Right atrium auricular region (tissue), 2 donors: Measurements from ENCODE around the gene WDR1. TPM values are rescaled to one million over a fixed set of nuclear protein-coding genes. Genes with fewer than 3 reads are reported as not detected.

Source experiments
- DNase-seq: peaks from one replicate; pipeline ENCODE4 v3.0.0-alpha.2; 2019; ENCODE audit warnings: low spot score
- H3K27ac ChIP-seq, 2 donors: fragments of 200-600 bp; sonication (generic); 1 replicate in 1 of 2; 2 replicates in 1 of 2; pipeline ENCODE4 v1.5.1; 2016 to 2019
- H3K27me3 ChIP-seq, 2 donors: fragments of 200-600 bp; sonication (generic); one replicate each; pipeline versions ENCODE4 v1.5.1 to v1.6.0; 2017 to 2019
- H3K36me3 ChIP-seq: fragments of 200-600 bp; sonication (generic); one replicate; pipeline ENCODE4 v1.5.1; 2016
- H3K4me1 ChIP-seq, 2 donors: fragments of 200-600 bp; sonication (generic); one replicate each; pipeline versions ENCODE4 v1.5.1 to v1.6.0; 2017 to 2019
- H3K4me3 ChIP-seq, 2 donors: fragments of 200-600 bp; sonication (generic); 1 replicate in 1 of 2; 2 replicates in 1 of 2; pipeline ENCODE4 v1.5.1; 2017 to 2019; ENCODE audit warnings: mild to moderate bottlenecking in 1 of 2, moderate library complexity in 1 of 2
- H3K9me3 ChIP-seq, 2 donors: fragments of 200-600 bp; sonication (generic); one replicate each; pipeline ENCODE4 v1.5.1; 2019
- total RNA-seq, 2 donors: library from RNA; depleted of rRNA; stranded (reverse); fragments of >200 nt; gene quantifications; one replicate each; pipeline ENCODE4 v1.1.0, GENCODE V29; 2016
- TF ChIP-seq, protein P1 (sequence below), 2 donors: fragments of 200-600 bp; sonication (generic); IDR thresholded peaks; one replicate each; pipeline ENCODE4 v1.5.1; 2019; ENCODE audit warnings: antibody characterized with exemption in 2 of 2

The WDR1 gene
- total RNA-seq, 2 donors from 2014 or later = 109 to 216 TPM

DNA sequence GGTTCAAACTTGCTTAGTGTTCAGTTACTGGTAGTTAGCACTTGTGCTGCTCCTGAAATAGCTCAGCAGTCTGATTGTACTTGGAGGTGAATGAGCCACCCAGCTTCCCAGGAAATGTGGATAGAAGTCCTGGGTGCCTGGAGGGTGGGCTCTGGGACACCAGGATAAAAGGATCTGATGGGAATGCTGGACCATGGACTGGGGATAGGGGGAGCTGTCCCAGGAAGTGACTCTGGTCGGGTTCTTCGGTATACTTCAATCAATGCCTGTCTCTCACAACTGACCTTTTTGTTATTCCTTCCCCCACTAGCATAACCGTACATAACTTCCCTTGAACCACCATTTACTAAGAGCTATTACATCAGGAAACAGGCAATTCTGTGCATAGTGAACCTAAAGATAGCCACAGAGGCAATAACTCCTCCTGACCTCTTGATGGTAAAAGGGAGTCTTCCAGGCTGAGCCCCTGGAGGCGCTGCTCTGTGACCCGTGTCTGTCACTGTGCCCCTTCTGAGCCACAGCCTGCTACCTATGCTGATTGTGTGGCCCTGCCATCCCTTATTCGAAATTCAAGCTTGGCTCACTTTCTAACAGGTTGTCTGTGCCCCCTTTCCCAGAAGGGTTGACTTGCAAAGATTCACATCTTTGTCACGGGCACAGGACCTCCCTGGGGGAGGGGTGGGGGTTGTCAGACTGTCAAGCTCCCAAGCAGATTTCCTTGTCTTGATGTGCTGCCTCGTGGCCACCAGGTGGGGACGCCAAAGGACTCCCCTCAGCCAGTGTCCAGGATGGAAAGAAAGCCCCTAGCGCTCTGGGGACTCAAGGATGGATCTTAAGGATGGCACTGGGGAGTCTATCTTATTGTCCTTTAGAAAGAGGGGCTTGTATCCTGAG is 24.5 kb upstream of the WDR1 start:
- Histone ChIP-seq H3K36me3 (no peaks in the 10 kb centered on the region), H3K27ac (no peak overlapping the region), H3K9me3 (no peaks in the 10 kb centered on the region), H3K27me3 (no peaks in the 10 kb centered on the region), H3K4me1 (no peaks in the 10 kb centered on the region), H3K4me3 (no peak overlapping the region)
- DNase-seq = no peak
- TF ChIP-seq, protein P1, sequence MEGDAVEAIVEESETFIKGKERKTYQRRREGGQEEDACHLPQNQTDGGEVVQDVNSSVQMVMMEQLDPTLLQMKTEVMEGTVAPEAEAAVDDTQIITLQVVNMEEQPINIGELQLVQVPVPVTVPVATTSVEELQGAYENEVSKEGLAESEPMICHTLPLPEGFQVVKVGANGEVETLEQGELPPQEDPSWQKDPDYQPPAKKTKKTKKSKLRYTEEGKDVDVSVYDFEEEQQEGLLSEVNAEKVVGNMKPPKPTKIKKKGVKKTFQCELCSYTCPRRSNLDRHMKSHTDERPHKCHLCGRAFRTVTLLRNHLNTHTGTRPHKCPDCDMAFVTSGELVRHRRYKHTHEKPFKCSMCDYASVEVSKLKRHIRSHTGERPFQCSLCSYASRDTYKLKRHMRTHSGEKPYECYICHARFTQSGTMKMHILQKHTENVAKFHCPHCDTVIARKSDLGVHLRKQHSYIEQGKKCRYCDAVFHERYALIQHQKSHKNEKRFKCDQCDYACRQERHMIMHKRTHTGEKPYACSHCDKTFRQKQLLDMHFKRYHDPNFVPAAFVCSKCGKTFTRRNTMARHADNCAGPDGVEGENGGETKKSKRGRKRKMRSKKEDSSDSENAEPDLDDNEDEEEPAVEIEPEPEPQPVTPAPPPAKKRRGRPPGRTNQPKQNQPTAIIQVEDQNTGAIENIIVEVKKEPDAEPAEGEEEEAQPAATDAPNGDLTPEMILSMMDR (IDR thresholded peaks at IDR 0.05) = no peak

DNA sequence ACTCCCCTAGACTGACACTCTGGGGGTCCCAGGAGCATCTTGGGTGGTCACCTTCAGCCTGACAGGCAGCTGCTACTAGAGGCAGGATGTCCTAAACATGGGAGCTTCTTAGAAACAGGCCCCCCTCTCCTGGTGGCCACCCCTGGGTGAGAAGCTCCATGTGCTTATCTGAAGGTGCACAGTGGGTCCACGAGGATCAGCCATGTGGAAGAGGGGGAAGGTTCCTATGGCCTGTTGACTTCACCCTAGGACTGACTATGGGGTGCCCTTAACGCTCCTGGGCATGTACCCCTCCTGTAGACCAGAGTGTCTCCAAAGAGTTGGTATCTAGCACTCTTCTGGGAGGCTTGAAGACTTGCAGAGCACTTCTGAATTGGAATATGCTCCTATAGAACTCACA is 22.9 kb upstream of the WDR1 start:
- H3K9me3 ChIP-seq = no peaks in the 10 kb centered on the region
- no peak overlapping the region for H3K27ac ChIP-seq
- no peak for DNase-seq
- TF ChIP-seq, protein P1 (IDR thresholded peaks at IDR 0.05) = no peak
- no peak overlapping the region for H3K4me3 ChIP-seq
- H3K4me1 ChIP-seq = no peaks in the 10 kb centered on the region
- no peaks in the 10 kb centered on the region for H3K36me3 ChIP-seq
- H3K27me3 ChIP-seq = no peaks in the 10 kb centered on the region

DNA sequence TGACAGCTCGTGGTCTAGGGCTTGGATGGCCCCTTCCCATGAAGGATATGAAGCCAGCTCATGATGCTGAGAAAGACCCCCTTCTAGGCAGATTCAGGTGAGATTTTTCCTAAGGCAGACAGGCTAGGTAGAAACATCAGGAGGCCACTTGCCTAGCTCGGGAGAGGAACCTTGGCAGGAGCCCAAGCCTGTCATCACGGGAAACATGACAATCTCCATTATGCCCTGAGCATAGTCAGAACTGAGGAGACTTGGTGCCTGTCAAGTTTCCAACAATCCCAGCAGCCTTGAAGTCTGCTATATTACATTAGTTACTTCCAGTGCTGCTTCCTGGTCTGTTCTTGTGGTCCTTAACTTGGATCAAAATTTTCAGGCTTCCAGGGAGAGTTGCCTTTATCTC is 18.7 kb upstream of the WDR1 start:
- no peaks in the 10 kb centered on the region for H3K9me3 ChIP-seq
- H3K4me3 ChIP-seq = no peak overlapping the region
- DNase-seq = no peak
- H3K27ac ChIP-seq = no peak overlapping the region
- no peaks in the 10 kb centered on the region for H3K27me3 ChIP-seq
- H3K4me1 ChIP-seq = peaks cover 0 to 7% of the 10 kb centered on the region in 2 donors
- no peaks in the 10 kb centered on the region for H3K36me3 ChIP-seq
- TF ChIP-seq, protein P1 (IDR thresholded peaks at IDR 0.05) = no peak

DNA sequence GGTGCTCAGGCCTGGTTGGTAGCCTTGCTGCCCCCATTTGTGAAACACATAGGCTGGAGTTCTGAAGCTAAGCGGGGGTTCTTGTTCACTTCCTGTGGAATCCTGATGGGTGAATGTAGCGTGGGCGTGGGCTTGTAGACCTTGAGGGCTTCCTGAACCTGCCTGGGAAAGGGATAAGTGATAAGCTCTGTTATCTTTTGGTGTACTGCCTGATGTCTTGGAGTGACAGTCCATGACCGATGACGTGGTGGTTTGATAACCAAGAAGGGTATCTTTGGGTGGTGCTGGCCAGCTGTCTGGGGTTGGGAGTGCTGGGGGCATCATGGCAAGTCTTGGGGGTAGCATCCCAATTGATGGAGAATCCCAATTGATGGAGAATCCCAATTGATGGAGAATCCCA is 17.5 kb upstream of the WDR1 start:
- Histone ChIP-seq H3K9me3 (no peaks in the 10 kb centered on the region), H3K36me3 (no peaks in the 10 kb centered on the region)
- no peak for DNase-seq

DNA sequence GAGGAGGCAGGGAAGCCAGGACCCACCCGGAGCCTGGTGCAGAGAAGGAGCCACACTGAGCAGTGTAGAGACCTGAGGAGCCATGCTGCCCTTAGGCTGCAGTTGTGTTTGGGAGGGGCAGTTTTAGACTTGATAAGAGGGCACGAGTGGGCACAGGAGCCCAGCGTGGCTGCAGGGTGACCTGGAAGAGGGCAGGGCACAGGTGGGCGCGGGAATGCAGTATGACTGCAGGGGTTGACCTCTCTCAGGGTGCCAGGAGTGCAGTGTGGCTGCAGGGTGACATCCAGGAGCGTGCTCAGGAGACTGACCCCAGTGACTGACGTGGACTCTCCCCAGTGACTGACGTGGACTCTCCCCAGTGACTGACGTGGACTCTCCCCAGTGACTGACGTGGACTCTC is 14.6 kb upstream of the WDR1 start:
- H3K4me3 ChIP-seq = no peak overlapping the region
- no peak for DNase-seq
- no peaks in the 10 kb centered on the region for H3K9me3 ChIP-seq
- H3K27me3 ChIP-seq = no peaks in the 10 kb centered on the region
- H3K27ac ChIP-seq = no peak overlapping the region
- peaks cover 0 to 17% of the 10 kb centered on the region in 2 donors for H3K4me1 ChIP-seq
- TF ChIP-seq, protein P1 (IDR thresholded peaks at IDR 0.05) = no peak
- H3K36me3 ChIP-seq = no peaks in the 10 kb centered on the region

More for the DNA sequence above, 17.5 kb upstream of the WDR1 start:
- Histone ChIP-seq H3K4me1 (peaks cover 0 to 17% of the 10 kb centered on the region in 2 donors), H3K27ac (no peak overlapping the region), H3K4me3 (no peak overlapping the region), H3K27me3 (no peaks in the 10 kb centered on the region)
- TF ChIP-seq, protein P1 (IDR thresholded peaks at IDR 0.05) = no peak
